Measurements from ENCODE around the gene NAPG. TPM values are rescaled to one million over a fixed set of nuclear protein-coding genes. Genes with fewer than 3 reads are reported as not detected.

NAPG gene
- total RNA-seq, 1 donor from 2014 or later, result 28.1 TPM

DNA sequence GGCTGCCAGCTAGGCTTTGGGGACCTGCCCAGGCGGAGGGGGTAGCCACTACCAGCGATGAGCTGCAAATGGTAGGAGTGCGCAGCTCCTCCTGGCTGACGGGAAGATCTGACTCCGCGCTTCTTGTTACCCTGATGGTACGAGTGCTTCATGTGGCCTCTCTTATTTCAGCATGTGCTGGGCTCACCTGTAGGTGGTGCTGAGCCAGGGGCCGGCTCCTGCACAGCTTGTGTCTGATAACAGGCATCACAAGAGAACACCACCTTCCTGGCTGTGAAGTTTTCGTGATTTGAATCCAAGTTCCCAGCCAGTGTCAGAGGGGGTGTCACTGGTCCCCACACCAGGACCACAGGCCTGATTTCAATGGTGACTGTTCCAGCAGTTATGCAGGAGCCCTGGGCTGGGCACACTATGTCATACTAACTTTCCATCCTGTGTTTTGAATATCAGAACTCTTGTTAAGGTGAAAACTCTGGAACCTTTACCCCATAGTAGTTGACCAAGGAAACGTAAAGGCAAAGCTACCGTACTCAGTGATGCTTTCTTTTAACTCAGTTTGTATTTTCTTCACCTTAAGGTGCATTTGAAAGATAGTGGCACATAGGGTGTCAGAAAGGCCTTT lies 43.4 kb upstream of the NAPG start:
- Histone ChIP-seq H3K4me3 (no peak overlapping the region), H3K27me3 (ENCODE audit: low read depth) (no peaks in the 10 kb centered on the region), H3K36me3 (peaks cover 21% of the 10 kb centered on the region), H3K9me3 (no peaks in the 10 kb centered on the region), H3K4me1 (peaks cover 11% of the 10 kb centered on the region), H3K27ac (no peak overlapping the region)
- no peak for ATAC-seq
- no peak for TF ChIP-seq CTCF (IDR thresholded peaks at IDR 0.05)
- intact Hi-C loops (cut with DNase I), result no loop called here
- DNase-seq, result no peak

DNA sequence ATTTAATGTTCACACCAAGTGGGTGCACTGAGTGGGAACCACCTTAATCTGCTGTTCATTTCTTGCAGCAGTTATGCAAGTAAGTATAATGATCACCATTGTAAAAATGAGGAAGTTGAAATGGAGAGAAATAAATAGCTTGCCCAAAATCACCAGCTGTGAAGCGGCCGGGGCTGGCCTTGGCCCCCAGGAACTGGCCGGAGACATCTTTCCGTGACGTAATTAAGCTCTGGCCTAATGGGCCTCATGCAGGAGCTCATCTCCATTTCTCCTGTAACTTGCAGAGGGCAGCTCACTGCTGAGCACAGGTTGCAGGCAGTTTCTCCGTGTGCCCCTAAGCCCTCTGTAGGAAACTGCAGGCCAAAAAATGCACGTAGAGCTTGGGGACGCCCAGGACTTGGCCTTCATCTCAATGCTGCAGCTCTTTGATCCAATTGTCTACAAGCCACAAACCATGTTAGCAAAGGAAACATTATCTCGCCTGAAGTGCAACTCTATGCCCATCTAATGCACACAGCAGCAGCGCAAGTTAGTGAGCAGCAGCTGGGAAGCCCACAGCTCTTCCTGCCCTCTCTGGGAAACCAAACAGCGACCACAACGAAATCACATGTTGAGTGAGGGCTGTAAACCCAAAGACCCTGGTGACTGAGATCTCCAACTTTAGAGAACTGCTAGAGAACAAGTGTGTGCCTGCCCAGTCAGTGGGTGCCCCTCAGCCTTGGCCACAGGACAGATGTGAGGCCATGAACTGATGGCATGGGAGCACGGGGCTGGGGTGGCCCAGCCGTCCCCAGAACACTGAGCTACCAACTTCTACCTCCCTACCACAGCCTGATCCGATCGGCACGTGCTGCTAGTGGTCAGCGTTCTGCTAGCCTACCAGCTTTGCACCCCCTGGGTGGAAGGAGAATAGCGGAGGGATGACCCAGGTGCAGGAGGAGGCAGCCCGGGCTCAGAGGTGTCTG lies 42.6 kb upstream of the NAPG start:
- peak; percentile 31 to 46 for ATAC-seq
- no peaks in the 10 kb centered on the region for H3K9me3 ChIP-seq
- DNase-seq, result no peak
- no peak for TF ChIP-seq CTCF (IDR thresholded peaks at IDR 0.05)
- no peak overlapping the region for H3K4me3 ChIP-seq
- H3K36me3 ChIP-seq, result peaks cover 27% of the 10 kb centered on the region
- H3K4me1 ChIP-seq, result peaks cover 6% of the 10 kb centered on the region
- H3K27ac ChIP-seq, result no peak overlapping the region
- no peaks in the 10 kb centered on the region for H3K27me3 ChIP-seq (ENCODE audit: low read depth)
- intact Hi-C loops (cut with DNase I), result no loop called here

GRCh38 chr18:10485475-10485874 lies 40.4 kb upstream of the NAPG start:
- intact Hi-C loops (cut with DNase I), result no loop called here
- Histone ChIP-seq H3K27ac (no peak overlapping the region), H3K4me1 (no peaks in the 10 kb centered on the region), H3K4me3 (no peak overlapping the region), H3K36me3 (peaks cover 36% of the 10 kb centered on the region), H3K9me3 (no peaks in the 10 kb centered on the region), H3K27me3 (ENCODE audit: low read depth) (no peaks in the 10 kb centered on the region)
- DNase-seq, result no peak
- ATAC-seq, result no peak
- TF ChIP-seq CTCF (IDR thresholded peaks at IDR 0.05), result no peak

DNA sequence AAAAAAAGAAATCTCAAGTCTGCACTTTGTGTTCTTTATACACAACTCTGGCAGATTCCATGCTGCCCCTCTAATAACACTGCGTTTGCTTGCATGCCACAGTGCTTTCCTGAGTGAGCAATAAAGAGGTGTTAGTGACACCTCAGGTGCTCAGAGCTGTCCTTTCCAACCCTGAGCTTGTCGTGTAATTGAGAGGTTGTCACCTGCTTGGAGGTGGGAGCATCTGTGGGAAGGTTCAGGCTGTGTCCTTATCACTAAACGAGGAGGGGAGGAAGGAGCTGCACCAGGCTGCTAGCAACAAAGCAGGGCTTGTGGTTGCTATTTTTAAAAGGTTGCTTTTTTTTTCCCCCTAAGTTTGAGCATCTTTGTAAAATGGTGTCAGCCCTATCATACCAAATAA lies 39.5 kb upstream of the NAPG start:
- Histone ChIP-seq H3K9me3 (no peaks in the 10 kb centered on the region), H3K4me1 (no peaks in the 10 kb centered on the region), H3K27ac (no peak overlapping the region), H3K27me3 (ENCODE audit: low read depth) (no peaks in the 10 kb centered on the region), H3K4me3 (no peak overlapping the region), H3K36me3 (peaks cover 36% of the 10 kb centered on the region)
- DNase-seq (no peak), ATAC-seq (no peak)
- intact Hi-C loops (cut with DNase I), result no loop called here
- no peak for TF ChIP-seq CTCF (IDR thresholded peaks at IDR 0.05)

- DNase-seq (no peak), ATAC-seq (no peak)
- intact Hi-C loops (cut with DNase I), result no loop called here
- H3K27ac ChIP-seq, result no peak overlapping the region
- TF ChIP-seq CTCF (IDR thresholded peaks at IDR 0.05), result no peak
- no peak overlapping the region for H3K4me3 ChIP-seq
- H3K4me1 ChIP-seq, result no peaks in the 10 kb centered on the region
- no peaks in the 10 kb centered on the region for H3K27me3 ChIP-seq (ENCODE audit: low read depth)
- no peaks in the 10 kb centered on the region for H3K9me3 ChIP-seq
- H3K36me3 ChIP-seq, result peaks cover 36% of the 10 kb centered on the region
These were observed 38.7 kb upstream of the NAPG start for GRCh38 chr18:10487154-10487553.
